Measurements from ENCODE around the gene ERBB4. TPM values are rescaled to one million over a fixed set of nuclear protein-coding genes. Genes with fewer than 3 reads are reported as not detected.

Gene ERBB4
- total RNA-seq, 4 donors from 2014 or later, result 0.26 to 13.3 (median 2.4) TPM

DNA sequence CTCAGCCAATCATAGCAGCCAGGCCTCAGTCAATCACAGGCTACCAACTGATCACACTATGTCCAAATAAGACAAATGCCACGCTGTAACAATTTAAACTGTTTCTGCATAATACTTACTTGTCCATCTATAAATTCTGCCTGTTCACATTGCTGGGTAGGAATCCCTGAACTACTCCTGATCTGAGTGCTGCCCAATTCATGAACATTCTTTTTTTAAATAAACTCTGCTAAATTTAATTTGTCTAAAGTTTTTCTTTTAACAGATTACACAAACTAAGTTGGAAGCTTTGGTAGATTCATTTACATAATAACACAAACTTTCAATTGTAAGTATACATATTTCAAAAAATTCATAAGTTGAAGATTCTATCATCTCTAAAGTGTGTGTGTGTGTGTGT lies 583.0 kb downstream of the ERBB4 start:
- Histone ChIP-seq H3K9me3 (no peaks in the 10 kb centered on the region), H3K27ac (no peak overlapping the region), H3K4me1 (no peaks in the 10 kb centered on the region), H3K27me3 (no peaks in the 10 kb centered on the region), H3K36me3 (no peaks in the 10 kb centered on the region), H3K4me3 (no peak overlapping the region)
- intact Hi-C loops (cut with DNase I; ENCODE audit: low total_unique reads), result no loop called here
- TF ChIP-seq, protein P1, sequence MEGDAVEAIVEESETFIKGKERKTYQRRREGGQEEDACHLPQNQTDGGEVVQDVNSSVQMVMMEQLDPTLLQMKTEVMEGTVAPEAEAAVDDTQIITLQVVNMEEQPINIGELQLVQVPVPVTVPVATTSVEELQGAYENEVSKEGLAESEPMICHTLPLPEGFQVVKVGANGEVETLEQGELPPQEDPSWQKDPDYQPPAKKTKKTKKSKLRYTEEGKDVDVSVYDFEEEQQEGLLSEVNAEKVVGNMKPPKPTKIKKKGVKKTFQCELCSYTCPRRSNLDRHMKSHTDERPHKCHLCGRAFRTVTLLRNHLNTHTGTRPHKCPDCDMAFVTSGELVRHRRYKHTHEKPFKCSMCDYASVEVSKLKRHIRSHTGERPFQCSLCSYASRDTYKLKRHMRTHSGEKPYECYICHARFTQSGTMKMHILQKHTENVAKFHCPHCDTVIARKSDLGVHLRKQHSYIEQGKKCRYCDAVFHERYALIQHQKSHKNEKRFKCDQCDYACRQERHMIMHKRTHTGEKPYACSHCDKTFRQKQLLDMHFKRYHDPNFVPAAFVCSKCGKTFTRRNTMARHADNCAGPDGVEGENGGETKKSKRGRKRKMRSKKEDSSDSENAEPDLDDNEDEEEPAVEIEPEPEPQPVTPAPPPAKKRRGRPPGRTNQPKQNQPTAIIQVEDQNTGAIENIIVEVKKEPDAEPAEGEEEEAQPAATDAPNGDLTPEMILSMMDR (IDR thresholded peaks at IDR 0.05), result no peak
- TF ChIP-seq POLR2A (IDR thresholded peaks at IDR 0.05), result no peak
- DNase-seq, result no peak

DNA sequence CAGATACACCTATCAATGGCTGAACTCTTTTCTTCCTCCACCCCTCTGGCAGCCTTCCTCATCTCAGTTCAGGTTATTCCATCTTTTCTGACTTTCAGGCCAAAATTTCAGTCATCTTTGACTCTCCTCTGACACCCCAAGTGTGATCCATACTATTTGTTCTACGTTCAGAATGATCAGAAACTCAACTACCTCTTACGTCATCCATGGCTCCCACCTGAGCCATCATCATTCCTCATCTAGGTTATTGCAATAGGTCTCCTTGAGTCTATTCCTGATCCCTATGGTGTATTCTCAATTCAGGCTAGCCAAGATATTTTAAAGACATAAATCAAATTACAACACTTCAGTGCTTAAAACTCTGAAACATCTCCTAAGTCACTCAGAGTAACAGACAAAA lies 589.7 kb downstream of the ERBB4 start:
- Histone ChIP-seq H3K27me3 (no peaks in the 10 kb centered on the region), H3K36me3 (no peaks in the 10 kb centered on the region), H3K4me3 (no peak overlapping the region), H3K4me1 (no peaks in the 10 kb centered on the region), H3K9me3 (no peaks in the 10 kb centered on the region), H3K27ac (no peak overlapping the region)
- TF ChIP-seq, protein P1 (IDR thresholded peaks at IDR 0.05), result no peak
- no peak for TF ChIP-seq POLR2A (IDR thresholded peaks at IDR 0.05)
- DNase-seq, result no peak
- intact Hi-C loops (cut with DNase I; ENCODE audit: low total_unique reads), result no loop called here

DNA sequence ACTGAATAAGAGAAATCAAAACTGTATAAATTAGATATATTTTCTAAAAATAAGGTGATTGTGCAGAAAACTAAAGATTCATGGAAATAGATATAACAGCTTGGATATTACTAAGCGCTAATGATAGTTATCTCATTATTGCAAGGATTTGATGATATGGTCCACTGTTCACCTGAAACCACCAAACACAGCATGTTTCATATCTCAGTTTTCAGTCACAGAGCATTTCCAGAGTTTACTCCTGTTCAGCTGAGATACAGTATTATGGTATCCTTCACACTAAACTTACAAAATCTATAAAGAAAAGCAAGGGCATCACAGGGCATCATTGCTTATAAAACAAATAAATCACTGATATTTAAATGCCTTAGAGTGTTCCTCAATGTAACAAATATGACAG lies 591.6 kb downstream of the ERBB4 start:
- Histone ChIP-seq H3K27ac (no peak overlapping the region), H3K9me3 (no peaks in the 10 kb centered on the region), H3K27me3 (no peaks in the 10 kb centered on the region), H3K36me3 (no peaks in the 10 kb centered on the region), H3K4me3 (no peak overlapping the region), H3K4me1 (no peaks in the 10 kb centered on the region)
- DNase-seq, result no peak
- no peak for TF ChIP-seq POLR2A (IDR thresholded peaks at IDR 0.05)
- TF ChIP-seq, protein P1 (IDR thresholded peaks at IDR 0.05), result no peak
- intact Hi-C loops (cut with DNase I; ENCODE audit: low total_unique reads), result no loop called here

DNA sequence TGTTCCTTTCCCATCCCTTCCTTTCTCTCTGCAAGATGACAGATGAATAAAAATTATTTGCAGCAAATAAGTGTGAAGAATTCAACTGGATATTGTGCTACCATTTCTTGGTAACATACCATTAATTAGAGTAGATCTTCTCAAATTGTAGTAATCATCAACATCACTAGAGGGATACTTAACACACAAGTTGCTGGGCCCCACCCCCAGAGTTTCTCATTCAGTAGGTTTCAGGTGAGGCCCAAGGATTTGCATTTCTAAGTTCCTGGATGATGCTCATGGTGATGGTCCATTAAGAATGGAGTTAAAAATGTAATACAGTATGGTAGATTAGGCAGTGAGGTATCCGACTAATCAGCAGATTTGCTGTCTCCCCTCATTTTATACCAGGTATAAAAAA lies 594.0 kb downstream of the ERBB4 start:
- intact Hi-C loops (cut with DNase I; ENCODE audit: low total_unique reads), result no loop called here
- no peak overlapping the region for H3K27ac ChIP-seq
- no peak for TF ChIP-seq POLR2A (IDR thresholded peaks at IDR 0.05)
- DNase-seq, result no peak
- H3K4me1 ChIP-seq, result no peaks in the 10 kb centered on the region
- H3K36me3 ChIP-seq, result no peaks in the 10 kb centered on the region
- H3K27me3 ChIP-seq, result no peaks in the 10 kb centered on the region
- H3K9me3 ChIP-seq, result no peaks in the 10 kb centered on the region
- no peak overlapping the region for H3K4me3 ChIP-seq

DNA sequence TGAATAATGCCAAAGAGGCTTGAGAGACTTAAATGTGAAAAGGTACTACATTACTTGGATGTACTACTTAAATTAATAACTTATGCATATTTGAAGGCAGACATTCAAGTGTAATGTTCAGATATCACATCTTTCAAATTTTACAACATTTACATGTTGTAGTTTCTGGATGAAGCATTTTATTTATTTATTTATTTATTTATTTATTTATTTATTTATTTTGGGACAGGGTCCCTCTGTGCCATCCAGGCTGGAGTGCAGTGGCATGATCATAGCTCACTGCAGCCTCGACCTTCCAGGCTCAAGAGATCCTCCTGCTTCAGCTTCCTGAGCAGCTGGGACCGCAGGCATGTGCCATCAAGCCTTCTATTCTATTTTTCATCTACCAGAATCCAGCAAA lies 596.4 kb downstream of the ERBB4 start:
- intact Hi-C loops (cut with DNase I; ENCODE audit: low total_unique reads), result no loop called here
- TF ChIP-seq POLR2A (IDR thresholded peaks at IDR 0.05), result no peak
- TF ChIP-seq, protein P1 (IDR thresholded peaks at IDR 0.05), result no peak
- DNase-seq, result no peak
- Histone ChIP-seq H3K4me3 (no peak overlapping the region), H3K27ac (no peak overlapping the region), H3K27me3 (no peaks in the 10 kb centered on the region), H3K9me3 (no peaks in the 10 kb centered on the region), H3K36me3 (no peaks in the 10 kb centered on the region), H3K4me1 (no peaks in the 10 kb centered on the region)

DNA sequence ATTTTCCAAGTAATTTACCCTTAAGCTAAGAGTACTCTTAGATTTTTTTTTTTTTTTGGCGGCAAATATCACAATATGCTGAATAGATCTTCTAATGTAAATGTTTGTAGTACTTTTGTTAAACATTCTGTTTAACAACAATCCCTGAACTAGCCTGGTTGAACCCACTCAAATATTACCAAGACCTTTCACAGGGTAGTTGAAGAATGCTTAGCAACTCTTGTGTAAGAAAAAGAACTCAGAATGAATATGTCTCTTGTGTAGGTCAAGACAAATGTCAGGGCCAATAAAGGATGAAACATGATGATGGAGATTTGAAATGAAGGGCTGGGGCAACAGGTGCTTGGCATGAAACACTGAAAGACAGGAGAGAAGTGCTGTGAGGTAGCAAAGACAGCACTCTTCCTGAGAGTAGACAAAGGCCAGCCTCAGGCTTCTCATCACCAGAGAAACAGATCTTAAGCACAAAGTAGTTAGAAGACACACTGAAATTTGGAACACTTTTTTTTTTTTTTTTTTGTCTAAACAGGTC lies 597.3 kb downstream of the ERBB4 start:
- Histone ChIP-seq H3K36me3 (no peaks in the 10 kb centered on the region), H3K4me1 (no peaks in the 10 kb centered on the region), H3K4me3 (no peak overlapping the region), H3K27me3 (no peaks in the 10 kb centered on the region), H3K9me3 (no peaks in the 10 kb centered on the region), H3K27ac (no peak overlapping the region)
- TF ChIP-seq, protein P1 (IDR thresholded peaks at IDR 0.05), result no peak
- no peak for TF ChIP-seq POLR2A (IDR thresholded peaks at IDR 0.05)
- intact Hi-C loops (cut with DNase I; ENCODE audit: low total_unique reads), result no loop called here
- DNase-seq, result no peak

All from uterus (tissue), 4 donors.